Epidermal melanocyte (primary cell): Measurements from ENCODE around the gene CCL20.
"Not testable (repeated sequence)": the region's sequence is repeated elsewhere in the genome, so short reads cannot be mapped to it uniquely, and the experiment has no call there.

Source experiments
- DNase-seq: peaks from one replicate; pipeline ENCODE4 v3.0.0; 2011; ENCODE audit warnings: low spot score; ENCODE audit not compliant: insufficient read length

The CCL20 gene

GRCh38 chr2:227813562-227814353, at the start of gene CCL20:
CCL20 (plus strand) TSS chr2:227813842; CDS start chr2:227813912, 70 bp downstream.
- DNase-seq = no peak

- DNase-seq = no peak
Measured at GRCh38 chr2:227765788-227766372, 47.8 kb upstream of the CCL20 start.

- peak; percentile 76 for DNase-seq
Measured at GRCh38 chr2:227766373-227766883, 47.2 kb upstream of the CCL20 start.

GRCh38 chr2:227767830-227768229, 45.8 kb upstream of the CCL20 start:
- no peak for DNase-seq

- no peak for DNase-seq
Measured at GRCh38 chr2:227772197-227772661, 41.4 kb upstream of the CCL20 start.

GRCh38 chr2:227772932-227773331, 40.7 kb upstream of the CCL20 start:
- DNase-seq = no peak

GRCh38 chr2:227774011-227774624, 39.5 kb upstream of the CCL20 start:
- DNase-seq = no peak

- DNase-seq = no peak
Measured at GRCh38 chr2:227774895-227775842, 38.5 kb upstream of the CCL20 start.

- DNase-seq = no peak
Measured at GRCh38 chr2:227780981-227781615, 32.5 kb upstream of the CCL20 start.

GRCh38 chr2:227781841-227782240, 31.8 kb upstream of the CCL20 start:
- no peak for DNase-seq

GRCh38 chr2:227782804-227783203, 30.8 kb upstream of the CCL20 start:
- DNase-seq = no peak

- DNase-seq = no peak
Measured at GRCh38 chr2:227783404-227784138, 30.1 kb upstream of the CCL20 start.

GRCh38 chr2:227785293-227785692, 28.3 kb upstream of the CCL20 start:
- DNase-seq = no peak

GRCh38 chr2:227788561-227789018, 25.1 kb upstream of the CCL20 start:
- no peak for DNase-seq

GRCh38 chr2:227789803-227790202, 23.8 kb upstream of the CCL20 start:
- DNase-seq = no peak

GRCh38 chr2:227793148-227793712, 20.4 kb upstream of the CCL20 start:
- DNase-seq = no peak

- no peak for DNase-seq
Measured at GRCh38 chr2:227796045-227796711, 17.5 kb upstream of the CCL20 start.

GRCh38 chr2:227796768-227797167, 16.9 kb upstream of the CCL20 start:
- not testable (repeated sequence) for DNase-seq

GRCh38 chr2:227799202-227799601, 14.4 kb upstream of the CCL20 start:
- no peak for DNase-seq
